ENCODE data around the gene FAM13A.

- no peak for TF ChIP-seq POLR2A (IDR thresholded peaks at IDR 0.05)
- TF ChIP-seq, protein P1, sequence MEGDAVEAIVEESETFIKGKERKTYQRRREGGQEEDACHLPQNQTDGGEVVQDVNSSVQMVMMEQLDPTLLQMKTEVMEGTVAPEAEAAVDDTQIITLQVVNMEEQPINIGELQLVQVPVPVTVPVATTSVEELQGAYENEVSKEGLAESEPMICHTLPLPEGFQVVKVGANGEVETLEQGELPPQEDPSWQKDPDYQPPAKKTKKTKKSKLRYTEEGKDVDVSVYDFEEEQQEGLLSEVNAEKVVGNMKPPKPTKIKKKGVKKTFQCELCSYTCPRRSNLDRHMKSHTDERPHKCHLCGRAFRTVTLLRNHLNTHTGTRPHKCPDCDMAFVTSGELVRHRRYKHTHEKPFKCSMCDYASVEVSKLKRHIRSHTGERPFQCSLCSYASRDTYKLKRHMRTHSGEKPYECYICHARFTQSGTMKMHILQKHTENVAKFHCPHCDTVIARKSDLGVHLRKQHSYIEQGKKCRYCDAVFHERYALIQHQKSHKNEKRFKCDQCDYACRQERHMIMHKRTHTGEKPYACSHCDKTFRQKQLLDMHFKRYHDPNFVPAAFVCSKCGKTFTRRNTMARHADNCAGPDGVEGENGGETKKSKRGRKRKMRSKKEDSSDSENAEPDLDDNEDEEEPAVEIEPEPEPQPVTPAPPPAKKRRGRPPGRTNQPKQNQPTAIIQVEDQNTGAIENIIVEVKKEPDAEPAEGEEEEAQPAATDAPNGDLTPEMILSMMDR (IDR thresholded peaks at IDR 0.05): no peak
Observed at GRCh38 chr4:88969271-88969670, 87.7 kb downstream of the FAM13A start.

Data from esophagus squamous epithelium (tissue), 4 donors.